GM19324 (cell line): ENCODE results near the gene SBNO2.

Experiments
- ATAC-seq: cut with Tn5 transposase; IDR thresholded peaks from one replicate; pipeline ENCODE4 v1.9.1; 2021; ENCODE audit warnings: mild to moderate bottlenecking, moderate library complexity; ENCODE audit not compliant: unreplicated experiment, low FRiP score

SBNO2 gene

GRCh38 chr19:1170938-1171754 is 2.9 kb downstream of the SBNO2 start:
- no peak for ATAC-seq

DNA sequence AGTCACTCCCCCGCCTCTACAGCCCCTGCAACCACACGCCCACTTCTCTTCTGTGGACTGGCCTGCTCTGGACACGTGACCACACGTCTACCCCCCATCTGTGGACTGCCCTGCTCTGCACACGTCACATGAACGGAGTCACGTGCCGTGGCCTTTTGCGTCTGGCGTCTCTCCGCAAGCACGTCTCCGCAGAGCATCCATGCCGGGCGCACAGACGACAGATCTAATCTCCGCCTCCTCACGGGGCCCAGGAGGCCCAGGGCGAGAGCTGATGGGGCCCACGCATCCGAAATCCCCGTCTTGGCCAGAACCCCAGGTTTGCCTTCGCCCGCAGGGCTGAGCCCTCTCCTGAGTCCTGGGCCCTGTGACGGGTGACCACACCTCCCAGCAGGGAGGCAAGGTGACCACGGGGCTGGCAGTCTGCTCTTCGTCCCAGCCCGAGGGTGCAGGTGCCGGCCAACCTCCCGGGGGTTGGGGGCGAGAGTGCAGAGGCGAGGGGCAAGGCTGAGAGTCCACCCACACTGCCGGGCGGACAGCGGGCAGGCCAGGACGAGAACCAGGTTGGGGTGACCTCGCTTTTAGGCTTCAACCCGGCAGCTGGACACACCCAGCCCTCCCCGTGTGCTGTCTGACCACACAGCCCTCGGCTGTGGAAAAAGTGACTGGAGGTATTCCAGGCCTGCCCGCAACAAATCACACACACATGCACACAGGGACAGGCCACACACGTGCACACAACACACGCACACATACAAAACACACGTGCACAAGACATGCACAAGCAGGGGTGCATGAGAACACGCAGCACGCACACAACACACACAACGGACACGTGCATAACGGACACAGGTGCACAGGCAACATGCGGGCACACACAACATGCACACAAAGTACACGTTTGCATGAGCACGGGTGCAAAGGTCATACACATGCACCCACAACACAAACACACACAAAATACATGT is 3.9 kb downstream of the SBNO2 start:
- no peak for ATAC-seq

DNA sequence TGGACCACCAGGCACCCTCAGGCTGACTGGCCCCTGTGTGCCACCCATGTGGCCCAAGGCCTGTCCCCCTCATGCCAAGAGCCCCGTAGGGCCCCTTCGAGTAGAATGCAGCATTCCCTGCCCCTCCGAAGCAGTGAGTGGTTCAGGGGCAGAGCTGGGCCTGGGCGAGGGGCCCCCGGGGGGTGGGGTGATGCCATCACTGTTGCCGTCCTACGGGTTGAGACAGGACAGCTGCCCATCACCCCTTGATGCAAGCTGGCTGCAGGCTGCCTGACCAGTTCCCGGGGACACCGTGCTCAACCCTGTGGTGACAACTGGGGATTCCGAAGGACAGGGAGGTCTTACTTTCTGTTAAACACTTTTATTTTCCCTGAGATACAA is 4.7 kb downstream of the SBNO2 start:
- ATAC-seq = no peak

- no peak for ATAC-seq
Measured at GRCh38 chr19:1168572-1169410, 5.3 kb downstream of the SBNO2 start.

DNA sequence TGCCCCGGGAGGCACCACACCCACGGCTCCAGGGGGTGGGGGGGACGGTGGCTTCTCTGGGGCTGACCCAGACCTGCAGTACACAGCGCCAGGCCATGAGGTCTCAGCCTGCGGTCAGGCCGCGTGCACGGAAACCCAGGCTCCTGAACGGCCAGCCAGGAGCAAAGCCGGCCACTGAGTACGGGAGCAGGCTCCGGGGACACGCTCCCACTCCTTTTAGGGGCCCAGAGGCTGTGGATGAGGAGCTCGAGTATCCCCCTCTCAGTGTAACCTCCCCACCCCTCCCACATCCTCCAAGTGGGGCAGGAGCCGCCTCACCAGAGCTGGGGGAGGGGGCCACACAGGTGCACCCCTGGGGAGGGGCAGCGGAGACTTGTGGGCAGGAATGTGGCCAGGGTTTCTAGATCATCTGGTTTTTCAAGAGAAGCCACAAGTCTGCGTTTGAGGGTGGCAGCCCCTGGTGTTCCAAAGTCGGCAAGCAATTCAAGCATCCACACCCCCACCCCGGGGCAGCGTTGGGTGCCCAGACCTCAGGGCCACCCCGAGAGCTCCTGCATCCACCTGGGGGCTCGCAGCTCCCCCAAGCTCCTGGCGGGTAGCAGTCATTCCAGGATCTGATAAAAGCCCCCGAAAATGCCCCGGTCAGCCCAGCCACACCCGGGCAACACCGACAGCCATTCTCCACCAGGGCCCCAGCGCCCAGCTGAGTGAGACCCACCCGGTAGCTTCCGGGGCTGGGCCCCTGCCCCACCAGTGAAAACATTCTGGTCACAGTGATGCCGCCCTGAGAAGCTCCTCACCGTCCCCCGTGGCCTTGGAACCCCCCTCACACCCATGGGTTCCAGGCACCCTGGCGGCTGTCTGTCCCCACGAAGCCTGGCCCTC is 6.1 kb downstream of the SBNO2 start:
- no peak for ATAC-seq

- no peak for ATAC-seq
Measured at GRCh38 chr19:1166872-1167573, 7.0 kb downstream of the SBNO2 start.

GRCh38 chr19:1164684-1165531 is 9.2 kb downstream of the SBNO2 start:
- ATAC-seq = no peak

- ATAC-seq = no peak
Measured at GRCh38 chr19:1163934-1164683, 10.0 kb downstream of the SBNO2 start.

GRCh38 chr19:1163283-1163933 is 10.7 kb downstream of the SBNO2 start:
- no peak for ATAC-seq

DNA sequence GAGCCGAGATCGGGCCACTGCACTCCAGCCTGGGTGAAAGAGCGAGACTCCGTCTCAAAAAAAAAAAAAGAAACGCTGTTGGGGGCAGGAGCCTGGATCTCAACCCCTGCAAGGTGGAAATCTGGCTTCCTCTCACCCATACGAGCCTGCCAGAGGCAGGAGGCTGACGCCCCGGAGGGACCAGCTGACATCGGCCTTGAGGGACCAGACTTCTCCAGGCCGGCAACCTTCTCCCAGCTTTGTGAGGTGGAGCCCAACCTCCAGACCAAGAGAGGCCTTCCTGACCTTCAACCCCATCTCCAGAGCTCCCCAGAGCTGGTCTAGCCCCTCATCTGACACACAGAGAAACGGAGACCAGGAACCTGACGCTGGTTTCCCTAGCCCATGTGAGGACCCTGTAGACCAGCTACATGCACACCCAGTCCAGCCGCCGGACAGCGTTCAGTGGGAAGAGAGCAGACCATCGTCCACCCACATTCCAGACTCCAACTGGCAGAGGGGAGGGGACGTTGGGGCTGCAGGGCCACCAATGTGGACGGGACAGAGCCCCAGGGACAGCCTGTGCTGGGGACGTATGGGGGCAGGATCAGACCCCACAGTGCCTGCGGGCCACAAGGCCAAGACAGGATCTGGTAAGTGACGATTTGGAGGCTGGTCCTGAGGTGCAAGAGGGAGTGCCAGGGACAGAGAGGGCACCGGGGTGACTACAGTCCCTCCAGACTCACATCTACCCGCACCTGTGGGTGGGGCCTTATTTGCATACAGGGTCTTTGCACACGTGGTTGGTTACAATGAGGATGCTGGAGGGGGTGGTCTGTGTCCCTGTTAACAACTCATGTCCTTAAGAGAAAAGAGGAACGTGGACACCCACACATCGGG is 11.4 kb downstream of the SBNO2 start:
- no peak for ATAC-seq

DNA sequence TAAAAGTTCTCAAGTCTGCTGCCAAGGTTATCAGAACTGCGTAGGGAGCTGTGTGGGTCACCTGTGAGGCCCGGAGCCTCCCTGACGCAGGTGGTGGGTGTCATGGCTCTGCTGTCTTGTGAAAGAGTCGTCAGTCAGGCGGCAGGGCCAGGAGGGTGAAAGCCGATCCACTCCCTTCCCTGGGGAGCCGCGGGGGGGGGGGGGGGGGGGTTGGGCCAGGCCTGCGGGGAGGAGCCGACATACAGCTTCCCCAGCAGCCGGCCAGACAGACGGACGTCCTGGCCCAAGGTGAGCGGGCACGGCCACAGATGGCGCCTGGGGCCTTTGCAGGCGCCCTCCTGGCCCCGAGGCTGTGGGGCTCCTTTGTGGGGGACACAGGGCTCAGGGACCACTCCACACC is 12.4 kb downstream of the SBNO2 start:
- ATAC-seq = no peak

GRCh38 chr19:1159864-1160595 is 14.0 kb downstream of the SBNO2 start:
- no peak for ATAC-seq

DNA sequence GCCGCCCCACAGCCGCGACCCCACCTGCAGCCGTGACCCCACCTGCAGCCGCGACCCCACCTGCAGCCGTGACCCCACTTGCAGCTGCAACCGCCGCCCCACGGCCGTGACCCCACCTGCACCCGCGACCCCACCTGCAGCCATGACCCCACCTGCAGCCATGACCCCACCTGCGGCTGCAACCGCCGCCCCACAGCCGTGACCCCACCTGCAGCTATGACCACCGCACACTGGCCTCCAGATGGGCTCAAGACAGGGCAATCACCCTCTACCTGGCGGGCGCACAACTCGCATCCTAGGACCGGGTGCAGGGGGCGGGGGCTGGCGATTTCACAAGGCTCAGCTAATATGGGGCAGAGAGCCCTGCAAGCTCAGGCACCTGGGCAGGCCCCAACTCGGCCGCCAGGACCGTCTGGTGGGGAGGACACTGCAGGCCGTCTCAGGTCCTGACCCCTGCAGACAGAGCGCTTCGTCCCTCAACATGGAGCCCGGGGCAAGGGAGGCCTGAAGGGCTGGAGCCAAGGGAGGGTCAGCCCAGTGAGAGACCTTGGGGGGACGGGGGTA is 15.1 kb downstream of the SBNO2 start:
- ATAC-seq = no peak

GRCh38 chr19:1157931-1158884 is 15.9 kb downstream of the SBNO2 start:
- no peak for ATAC-seq
